ENCODE measurements around the gene BRCA2. TPM values are rescaled to one million over a fixed set of nuclear protein-coding genes. Genes with fewer than 3 reads are reported as not detected.

BRCA2 gene
- total RNA-seq, 1 experiment from 2014 or later = 16.8 TPM

GRCh38 chr13:32330441-32330840 is 15.1 kb downstream of the BRCA2 start:
- no peak overlapping the region for H3K4me3 ChIP-seq (ENCODE audit: low read length)
- H3K27ac ChIP-seq (ENCODE audit: low read length) = no peak overlapping the region
- ATAC-seq = no peak
- H3K4me1 ChIP-seq (ENCODE audit: insufficient read depth, low read length) = no peaks in the 10 kb centered on the region
- no peaks in the 10 kb centered on the region for H3K9me3 ChIP-seq (ENCODE audit: low read length)
- no peak overlapping the region for H2AFZ ChIP-seq (ENCODE audit: low read length)
- H4K20me1 ChIP-seq (ENCODE audit: low read length) = no peaks in the 10 kb centered on the region
- POLR2A ChIA-PET (ENCODE audit: unreplicated experiment) = no interaction called here
- H3K27me3 ChIP-seq (ENCODE audit: low read length) = no peaks in the 10 kb centered on the region
- no TSS peak for BruUV-seq (replicated peaks)
- no peak for DNase-seq
- no peaks in the 10 kb centered on the region for H3F3A ChIP-seq (ENCODE audit: low read length, unreplicated experiment)
- no peaks in the 10 kb centered on the region for H3K9me2 ChIP-seq (replicated peaks; ENCODE audit: low read length)
- intact Hi-C loops (cut with micrococcal nuclease) = no loop called here
- H3K9ac ChIP-seq (ENCODE audit: low read length) = no peak overlapping the region
- H3K36me3 ChIP-seq (ENCODE audit: low read depth, low read length) = peaks cover 16% of the 10 kb centered on the region
- no peaks in the 10 kb centered on the region for H3K79me2 ChIP-seq (ENCODE audit: low read length)
- no peak for TF ChIP-seq EZH2phosphoT487 (IDR thresholded peaks at IDR 0.05; ENCODE audit: borderline replicate concordance, low read length)
- TF ChIP-seq EZH2 (IDR thresholded peaks at IDR 0.05; ENCODE audit: low read length, unreplicated experiment) = no peak
- no peak for TF ChIP-seq CTCF (conservative IDR thresholded peaks at IDR 0.05; ENCODE audit: low read depth, low read length)
- no peak overlapping the region for H3K4me2 ChIP-seq (ENCODE audit: low read length)
- CTCF ChIA-PET = no interaction called here

GRCh38 chr13:32334671-32335070 is 19.4 kb downstream of the BRCA2 start:
- no peak overlapping the region for H3K4me3 ChIP-seq (ENCODE audit: low read length)
- no peaks in the 10 kb centered on the region for H4K20me1 ChIP-seq (ENCODE audit: low read length)
- POLR2A ChIA-PET (ENCODE audit: unreplicated experiment) = no interaction called here
- H3K36me3 ChIP-seq (ENCODE audit: low read depth, low read length) = peaks cover 21% of the 10 kb centered on the region
- intact Hi-C loops (cut with micrococcal nuclease) = no loop called here
- CTCF ChIA-PET = no interaction called here
- H3K4me2 ChIP-seq (ENCODE audit: low read length) = no peak overlapping the region
- no peak overlapping the region for H3K9ac ChIP-seq (ENCODE audit: low read length)
- no peaks in the 10 kb centered on the region for H3F3A ChIP-seq (ENCODE audit: low read length, unreplicated experiment)
- DNase-seq (no peak), ATAC-seq (no peak)
- H2AFZ ChIP-seq (ENCODE audit: low read length) = no peak overlapping the region
- H3K4me1 ChIP-seq (ENCODE audit: insufficient read depth, low read length) = no peaks in the 10 kb centered on the region
- H3K27ac ChIP-seq (ENCODE audit: low read length) = no peak overlapping the region
- no peaks in the 10 kb centered on the region for H3K9me3 ChIP-seq (ENCODE audit: low read length)
- no peaks in the 10 kb centered on the region for H3K79me2 ChIP-seq (ENCODE audit: low read length)
- H3K9me2 ChIP-seq (replicated peaks; ENCODE audit: low read length) = no peaks in the 10 kb centered on the region
- no peak for TF ChIP-seq EZH2phosphoT487 (IDR thresholded peaks at IDR 0.05; ENCODE audit: borderline replicate concordance, low read length)
- TF ChIP-seq CTCF (conservative IDR thresholded peaks at IDR 0.05; ENCODE audit: low read depth, low read length) = no peak
- no peak for TF ChIP-seq EZH2 (IDR thresholded peaks at IDR 0.05; ENCODE audit: low read length, unreplicated experiment)
- H3K27me3 ChIP-seq (ENCODE audit: low read length) = no peaks in the 10 kb centered on the region
- no TSS peak for BruUV-seq (replicated peaks)

GRCh38 chr13:32340914-32341313 is 25.6 kb downstream of the BRCA2 start:
- ChIA-PET CTCF (no interaction called here), POLR2A (ENCODE audit: unreplicated experiment) (no interaction called here)
- Histone ChIP-seq H3K4me2 (ENCODE audit: low read length) (no peak overlapping the region), H3K9me2 (replicated peaks; ENCODE audit: low read length) (no peaks in the 10 kb centered on the region), H3K9ac (ENCODE audit: low read length) (no peak overlapping the region), H3K36me3 (ENCODE audit: low read depth, low read length) (peaks cover 5% of the 10 kb centered on the region; the same call in 1 of the 2 replicates), H3K4me3 (ENCODE audit: low read length) (no peak overlapping the region), H4K20me1 (ENCODE audit: low read length) (no peaks in the 10 kb centered on the region), H3K79me2 (ENCODE audit: low read length) (no peaks in the 10 kb centered on the region), H2AFZ (ENCODE audit: low read length) (no peak overlapping the region), H3K27me3 (ENCODE audit: low read length) (no peaks in the 10 kb centered on the region), H3K9me3 (ENCODE audit: low read length) (no peaks in the 10 kb centered on the region), H3K4me1 (ENCODE audit: insufficient read depth, low read length) (no peaks in the 10 kb centered on the region), H3K27ac (ENCODE audit: low read length) (no peak overlapping the region), H3F3A (ENCODE audit: low read length, unreplicated experiment) (no peaks in the 10 kb centered on the region)
- BruUV-seq (replicated peaks) = no TSS peak
- no peak for TF ChIP-seq EZH2 (IDR thresholded peaks at IDR 0.05; ENCODE audit: low read length, unreplicated experiment)
- intact Hi-C loops (cut with micrococcal nuclease) = no loop called here
- ATAC-seq (no peak), DNase-seq (no peak)

Measured in PC-3 (cell line).